Measurements from ENCODE around the gene CCK.
"Not testable (repeated sequence)": the region's sequence is repeated elsewhere in the genome, so short reads cannot be mapped to it uniquely, and the experiment has no call there.

Gene CCK

GRCh38 chr3:42266085-42266484 lies at the start of gene CCK:
Gene CCK, minus strand, starts transcription at chr3:42266185. Its CDS starts 2,555 bp downstream, at chr3:42263630.
- DNase-seq: no peak

- no peak for DNase-seq
These were observed 48.4 kb upstream of the CCK start for GRCh38 chr3:42314411-42314810.

GRCh38 chr3:42308651-42309050 lies 42.7 kb upstream of the CCK start:
- DNase-seq: no peak

GRCh38 chr3:42306499-42306898 lies 40.5 kb upstream of the CCK start:
- DNase-seq: no peak

- DNase-seq: no peak
These were observed 37.1 kb upstream of the CCK start for GRCh38 chr3:42302924-42303634.

- DNase-seq: no peak
These were observed 35.6 kb upstream of the CCK start for GRCh38 chr3:42301446-42302175.

GRCh38 chr3:42300778-42301177 lies 34.8 kb upstream of the CCK start:
- no peak for DNase-seq

- DNase-seq: no peak
These were observed 34.0 kb upstream of the CCK start for GRCh38 chr3:42300013-42300412.

GRCh38 chr3:42298259-42298658 lies 32.3 kb upstream of the CCK start:
- DNase-seq: no peak

GRCh38 chr3:42292009-42292408 lies 26.0 kb upstream of the CCK start:
- no peak for DNase-seq

- no peak for DNase-seq
These were observed 25.2 kb upstream of the CCK start for GRCh38 chr3:42290966-42291714.

GRCh38 chr3:42289026-42289425 lies 23.0 kb upstream of the CCK start:
- DNase-seq: no peak

- no peak for DNase-seq
These were observed 22.4 kb upstream of the CCK start for GRCh38 chr3:42288385-42288784.

GRCh38 chr3:42287423-42287822 lies 21.4 kb upstream of the CCK start:
- not testable (repeated sequence) for DNase-seq

GRCh38 chr3:42277676-42278075 lies 11.7 kb upstream of the CCK start:
- DNase-seq: no peak

- no peak for DNase-seq
These were observed 10.5 kb upstream of the CCK start for GRCh38 chr3:42276141-42277132.

- DNase-seq: no peak
These were observed 9.2 kb upstream of the CCK start for GRCh38 chr3:42275217-42275616.

GRCh38 chr3:42274266-42274665 lies 8.3 kb upstream of the CCK start:
- no peak for DNase-seq

GRCh38 chr3:42273361-42273760 lies 7.4 kb upstream of the CCK start:
- no peak for DNase-seq

- no peak for DNase-seq
These were observed 5.8 kb upstream of the CCK start for GRCh38 chr3:42271786-42272185.

- no peak for DNase-seq
These were observed 4.6 kb upstream of the CCK start for GRCh38 chr3:42270561-42270960.

GRCh38 chr3:42269647-42270046 lies 3.7 kb upstream of the CCK start:
- DNase-seq: no peak

- no peak for DNase-seq
These were observed 1.9 kb upstream of the CCK start for GRCh38 chr3:42267878-42268277.
